ENCODE results near the gene RPIA. TPM values are rescaled to one million over a fixed set of nuclear protein-coding genes. Genes with fewer than 3 reads are reported as not detected.

Gene RPIA
- total and polyA plus RNA-seq, 2 of the 13 experiments (the other 11 are each of a cell fraction or from before 2014, with no cell fraction given) = 13.3 to 23.9 TPM

DNA sequence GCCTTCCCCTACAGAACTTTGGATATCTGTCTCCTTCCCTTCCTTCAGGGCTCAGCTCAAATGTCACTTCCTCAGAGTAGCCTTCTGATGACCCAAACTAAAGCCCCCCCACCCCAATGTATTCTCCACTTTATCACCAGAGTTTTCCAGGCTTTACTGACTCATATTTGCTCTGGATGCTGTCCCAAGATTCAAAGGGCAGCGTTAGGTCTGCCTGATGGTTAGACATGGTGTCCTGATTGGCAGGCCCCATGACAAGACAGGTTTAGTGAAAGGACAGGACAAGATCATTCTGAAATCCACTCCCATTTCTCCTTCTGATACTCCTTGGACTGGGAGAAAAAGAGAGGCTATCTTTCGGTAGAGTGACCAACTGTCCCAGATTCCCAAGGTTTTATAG is 22.6 kb upstream of the RPIA start (continued):
- TF ChIP-seq ZNF503 (CRISPR knock-in tag; IDR thresholded peaks at IDR 0.05) (no peak), NFE2L2 (IDR thresholded peaks at IDR 0.05; ENCODE audit: low read length) (0 out of 2 replicates have a peak, but pooled peaks have one; percentile 14), ISX (CRISPR knock-in tag; conservative IDR thresholded peaks at IDR 0.05) (no peak), ZNF773 (CRISPR knock-in tag; IDR thresholded peaks at IDR 0.05; ENCODE audit: borderline replicate concordance) (no peak), GTF3A (CRISPR knock-in tag; conservative IDR thresholded peaks at IDR 0.05) (no peak), ZKSCAN8 (CRISPR knock-in tag; IDR thresholded peaks at IDR 0.05; ENCODE audit: borderline replicate concordance) (no peak), BCL6 (CRISPR knock-in tag; IDR thresholded peaks at IDR 0.05) (peak; percentile 31; the same call in 1 of the 2 replicates), ZNF788 (CRISPR knock-in tag; IDR thresholded peaks at IDR 0.05; ENCODE audit: borderline replicate concordance) (no peak), ZMAT3 (CRISPR knock-in tag; conservative IDR thresholded peaks at IDR 0.05) (no peak), HOXD1 (CRISPR knock-in tag; IDR thresholded peaks at IDR 0.05) (no peak), FOXM1 (CRISPR knock-in tag; IDR thresholded peaks at IDR 0.05) (no peak), ARHGAP35 (CRISPR knock-in tag; IDR thresholded peaks at IDR 0.05; ENCODE audit: borderline replicate concordance) (no peak), ZNF629 (CRISPR knock-in tag; conservative IDR thresholded peaks at IDR 0.05) (no peak), ZNF780A (CRISPR knock-in tag; IDR thresholded peaks at IDR 0.05) (no peak), ZNF251 (CRISPR knock-in tag; IDR thresholded peaks at IDR 0.05) (no peak), SAP130 (CRISPR knock-in tag; IDR thresholded peaks at IDR 0.05; ENCODE audit: low read depth) (peak; percentile 28; the same call in 1 of the 2 replicates), ZNF644 (CRISPR knock-in tag; IDR thresholded peaks at IDR 0.05; ENCODE audit: low read depth) (peak; percentile 85), PAXIP1 (CRISPR knock-in tag; conservative IDR thresholded peaks at IDR 0.05) (0 out of 2 replicates have a peak, but pooled peaks have one; percentile 25), ZNF619 (CRISPR knock-in tag; IDR thresholded peaks at IDR 0.05) (no peak), ZFP90 (CRISPR knock-in tag; IDR thresholded peaks at IDR 0.05; ENCODE audit: borderline replicate concordance) (no peak), ZNF761 (CRISPR knock-in tag; conservative IDR thresholded peaks at IDR 0.05) (no peak)
- TF ChIP-seq, protein P1, sequence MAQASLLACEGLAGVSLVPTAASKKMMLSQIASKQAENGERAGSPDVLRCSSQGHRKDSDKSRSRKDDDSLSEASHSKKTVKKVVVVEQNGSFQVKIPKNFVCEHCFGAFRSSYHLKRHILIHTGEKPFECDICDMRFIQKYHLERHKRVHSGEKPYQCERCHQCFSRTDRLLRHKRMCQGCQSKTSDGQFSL (CRISPR knock-in tag; IDR thresholded peaks at IDR 0.05) = peak; percentile 52; the same call in 1 of the 2 replicates
- TF ChIP-seq, protein P2, sequence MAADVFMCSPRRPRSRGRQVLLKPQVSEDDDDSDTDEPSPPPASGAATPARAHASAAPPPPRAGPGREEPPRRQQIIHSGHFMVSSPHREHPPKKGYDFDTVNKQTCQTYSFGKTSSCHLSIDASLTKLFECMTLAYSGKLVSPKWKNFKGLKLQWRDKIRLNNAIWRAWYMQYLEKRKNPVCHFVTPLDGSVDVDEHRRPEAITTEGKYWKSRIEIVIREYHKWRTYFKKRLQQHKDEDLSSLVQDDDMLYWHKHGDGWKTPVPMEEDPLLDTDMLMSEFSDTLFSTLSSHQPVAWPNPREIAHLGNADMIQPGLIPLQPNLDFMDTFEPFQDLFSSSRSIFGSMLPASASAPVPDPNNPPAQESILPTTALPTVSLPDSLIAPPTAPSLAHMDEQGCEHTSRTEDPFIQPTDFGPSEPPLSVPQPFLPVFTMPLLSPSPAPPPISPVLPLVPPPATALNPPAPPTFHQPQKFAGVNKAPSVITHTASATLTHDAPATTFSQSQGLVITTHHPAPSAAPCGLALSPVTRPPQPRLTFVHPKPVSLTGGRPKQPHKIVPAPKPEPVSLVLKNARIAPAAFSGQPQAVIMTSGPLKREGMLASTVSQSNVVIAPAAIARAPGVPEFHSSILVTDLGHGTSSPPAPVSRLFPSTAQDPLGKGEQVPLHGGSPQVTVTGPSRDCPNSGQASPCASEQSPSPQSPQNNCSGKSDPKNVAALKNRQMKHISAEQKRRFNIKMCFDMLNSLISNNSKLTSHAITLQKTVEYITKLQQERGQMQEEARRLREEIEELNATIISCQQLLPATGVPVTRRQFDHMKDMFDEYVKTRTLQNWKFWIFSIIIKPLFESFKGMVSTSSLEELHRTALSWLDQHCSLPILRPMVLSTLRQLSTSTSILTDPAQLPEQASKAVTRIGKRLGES (CRISPR knock-in tag; IDR thresholded peaks at IDR 0.05; ENCODE audit: borderline replicate concordance) = no peak

All from HepG2 (cell line).